GM19025 (cell line): ENCODE measurements around the gene PSMA2.

Source experiments
- ATAC-seq: cut with Tn5 transposase; IDR thresholded peaks from one replicate; pipeline ENCODE4 v1.9.1; 2021; ENCODE audit warnings: mild to moderate bottlenecking, low read depth, moderate library complexity; ENCODE audit not compliant: unreplicated experiment

The PSMA2 gene

GRCh38 chr7:42940985-42941847 lies 9.2 kb upstream of the PSMA2 start:
- ATAC-seq = no peak

GRCh38 chr7:42939457-42940240 lies 7.7 kb upstream of the PSMA2 start:
- no peak for ATAC-seq

- ATAC-seq = no peak
Observed at GRCh38 chr7:42935861-42936260, 3.9 kb upstream of the PSMA2 start.

GRCh38 chr7:42934291-42934690 lies 2.3 kb upstream of the PSMA2 start:
- no peak for ATAC-seq

GRCh38 chr7:42932811-42933591 lies 1.0 kb upstream of the PSMA2 start:
- ATAC-seq = no peak

GRCh38 chr7:42931447-42931833 lies 534 bp downstream of the PSMA2 start:
- ATAC-seq = no peak

- no peak for ATAC-seq
Observed at GRCh38 chr7:42930889-42931288, 1.1 kb downstream of the PSMA2 start.

- no peak for ATAC-seq
Observed at GRCh38 chr7:42929449-42929848, 2.5 kb downstream of the PSMA2 start.

GRCh38 chr7:42928754-42929153 lies 3.2 kb downstream of the PSMA2 start:
- no peak for ATAC-seq

- ATAC-seq = no peak
Observed at GRCh38 chr7:42926204-42926603, 5.8 kb downstream of the PSMA2 start.

- ATAC-seq = no peak
Observed at GRCh38 chr7:42925630-42926029, 6.3 kb downstream of the PSMA2 start.

- no peak for ATAC-seq
Observed at GRCh38 chr7:42924223-42924838, 7.6 kb downstream of the PSMA2 start.

GRCh38 chr7:42922017-42922753 lies 9.8 kb downstream of the PSMA2 start:
- ATAC-seq = no peak

GRCh38 chr7:42915356-42915755 lies 16.6 kb downstream of the PSMA2 start:
- no peak for ATAC-seq

- ATAC-seq = no peak
Observed at GRCh38 chr7:42914421-42915045, 17.4 kb downstream of the PSMA2 start.

GRCh38 chr7:42914009-42914408 lies 18.0 kb downstream of the PSMA2 start:
- no peak for ATAC-seq

- ATAC-seq = no peak
Observed at GRCh38 chr7:42913591-42913990, 18.4 kb downstream of the PSMA2 start.

GRCh38 chr7:42911454-42912447 lies 20.2 kb downstream of the PSMA2 start, which contains the start of gene C7orf25:
C7orf25 (minus strand) TSS chr7:42912070; CDS start chr7:42910900, 1,170 bp downstream.
- peak; percentile 93 for ATAC-seq
